Measurements from ENCODE around the gene ANKRD63.

Gene ANKRD63

GRCh38 chr15:40313531-40314398 lies 30.9 kb upstream of the ANKRD63 start:
- no peak for DNase-seq (ENCODE audit: low read depth, low spot score)

- no peak for DNase-seq (ENCODE audit: low read depth, low spot score)
Measured at GRCh38 chr15:40312370-40313158, 29.7 kb upstream of the ANKRD63 start.

GRCh38 chr15:40310993-40311392 lies 28.1 kb upstream of the ANKRD63 start:
- DNase-seq (ENCODE audit: low read depth, low spot score), result no peak

GRCh38 chr15:40310001-40310959 lies 27.4 kb upstream of the ANKRD63 start:
- DNase-seq (ENCODE audit: low read depth, low spot score), result peak; percentile 28

- DNase-seq (ENCODE audit: low read depth, low spot score), result no peak
Measured at GRCh38 chr15:40309344-40309862, 26.5 kb upstream of the ANKRD63 start.

GRCh38 chr15:40307421-40308211 lies 24.8 kb upstream of the ANKRD63 start, which contains the start of gene PLCB2:
Gene PLCB2 (minus strand): TSS chr15:40307935. CDS start chr15:40307672, 263 bp downstream.
- peak; percentile 39 for DNase-seq (ENCODE audit: low read depth, low spot score)

GRCh38 chr15:40306908-40307307 lies 24.0 kb upstream of the ANKRD63 start:
- DNase-seq (ENCODE audit: low read depth, low spot score), result no peak

GRCh38 chr15:40306371-40306770 lies 23.5 kb upstream of the ANKRD63 start:
- no peak for DNase-seq (ENCODE audit: low read depth, low spot score)

- DNase-seq (ENCODE audit: low read depth, low spot score), result no peak
Measured at GRCh38 chr15:40305281-40305680, 22.4 kb upstream of the ANKRD63 start.

- DNase-seq (ENCODE audit: low read depth, low spot score), result no peak
Measured at GRCh38 chr15:40303576-40303975, 20.7 kb upstream of the ANKRD63 start.

- DNase-seq (ENCODE audit: low read depth, low spot score), result no peak
Measured at GRCh38 chr15:40302981-40303380, 20.1 kb upstream of the ANKRD63 start.

- DNase-seq (ENCODE audit: low read depth, low spot score), result no peak
Measured at GRCh38 chr15:40302288-40302886, 19.5 kb upstream of the ANKRD63 start.

GRCh38 chr15:40301467-40302179 lies 18.8 kb upstream of the ANKRD63 start:
- no peak for DNase-seq (ENCODE audit: low read depth, low spot score)

- no peak for DNase-seq (ENCODE audit: low read depth, low spot score)
Measured at GRCh38 chr15:40300771-40301170, 17.9 kb upstream of the ANKRD63 start.

- no peak for DNase-seq (ENCODE audit: low read depth, low spot score)
Measured at GRCh38 chr15:40300367-40300766, 17.5 kb upstream of the ANKRD63 start.

GRCh38 chr15:40298216-40298935 lies 15.5 kb upstream of the ANKRD63 start:
- no peak for DNase-seq (ENCODE audit: low read depth, low spot score)

- DNase-seq (ENCODE audit: low read depth, low spot score), result no peak
Measured at GRCh38 chr15:40297356-40297755, 14.5 kb upstream of the ANKRD63 start.

GRCh38 chr15:40296561-40297230 lies 13.8 kb upstream of the ANKRD63 start:
- no peak for DNase-seq (ENCODE audit: low read depth, low spot score)

Measured in activated CD4-positive, CD25-positive, alpha-beta regulatory T cell treated with anti-CD3 and anti-CD28 coated beads, Interleukin-2, amount 50 U/mL, for 16 hours (primary cell).